CD4-positive, alpha-beta memory T cell (primary cell): ENCODE data around the gene WASL. TPM values are rescaled to one million over a fixed set of nuclear protein-coding genes. Genes with fewer than 3 reads are reported as not detected.
"Not testable (repeated sequence)": the region's sequence is repeated elsewhere in the genome, so short reads cannot be mapped to it uniquely, and the experiment has no call there.

ENCODE experiments used
- CTCF ChIA-PET: fragments of 350-600 bp; sonication (Branson Sonifier 250); formaldehyde crosslinking; loops from one replicate; lab custom pipeline; 2021; ENCODE audit warnings: inconsistent platforms; ENCODE audit not compliant: partially characterized antibody; lab: Charles Lee
- POLR2A ChIA-PET: fragments of 350-600 bp; sonication (Branson Sonifier 250); formaldehyde crosslinking; loops from one replicate; lab custom pipeline; 2021; ENCODE audit not compliant: partially characterized antibody; lab: Charles Lee
- DNase-seq, 5 donors: peaks; one replicate each; pipeline versions ENCODE4 v3.0.0 to v3.0.0-alpha.2; 2020 to 2022; ENCODE audit warnings: mixed read lengths in 1 of 5
- H3K27ac ChIP-seq: one replicate; pipeline ENCODE4 v1.7.0; 2013; ENCODE audit warnings: low read depth, low read length
- H3K27me3 ChIP-seq: 2 replicates; pipeline ENCODE4 v1.7.0; 2013; ENCODE audit warnings: mild to moderate bottlenecking, low read length, moderate library complexity; ENCODE audit not compliant: insufficient read depth
- H3K36me3 ChIP-seq: 2 replicates; pipeline ENCODE4 v1.7.0; 2013; ENCODE audit warnings: mild to moderate bottlenecking, low read length, moderate library complexity; ENCODE audit not compliant: insufficient read depth
- H3K4me1 ChIP-seq: 2 replicates; pipeline ENCODE4 v1.7.0; 2013; ENCODE audit warnings: mild to moderate bottlenecking, low read length, moderate library complexity; ENCODE audit not compliant: insufficient read depth
- H3K4me3 ChIP-seq, 2 donors: one replicate each; pipeline ENCODE4 v1.7.0; 2013; ENCODE audit warnings: low read length in 2 of 2, mild to moderate bottlenecking in 1 of 2
- H3K9me3 ChIP-seq, 2 donors: one replicate each; pipeline ENCODE4 v1.7.0; 2013; ENCODE audit warnings: low read length in 2 of 2, control low read depth in 1 of 2; ENCODE audit not compliant: control insufficient read depth in 1 of 2
- H3K27ac Mint-ChIP-seq, 7 donors: one replicate each; pipeline ENCODE4 v1.8.0; 2020 to 2021; ENCODE audit warnings: mixed read lengths in 7 of 7, mild to moderate bottlenecking in 6 of 7, inconsistent platforms in 3 of 7, moderate library complexity in 3 of 7
- H3K27me3 Mint-ChIP-seq, 2 donors: one replicate each; pipeline ENCODE4 v1.8.0; 2020 to 2021; ENCODE audit warnings: mixed read lengths in 2 of 2
- H3K36me3 Mint-ChIP-seq, 2 donors: one replicate each; pipeline ENCODE4 v1.8.0; 2020 to 2021; ENCODE audit warnings: mixed read lengths in 2 of 2, inconsistent platforms in 1 of 2, mild to moderate bottlenecking in 1 of 2
- H3K4me1 Mint-ChIP-seq, 4 donors: one replicate each; pipeline ENCODE4 v1.8.0; 2020 to 2021; ENCODE audit warnings: mixed read lengths in 4 of 4, mild to moderate bottlenecking in 1 of 4
- H3K4me3 Mint-ChIP-seq, 8 donors: one replicate each; pipeline ENCODE4 v1.8.0; 2020 to 2021; ENCODE audit warnings: mixed read lengths in 8 of 8, mild to moderate bottlenecking in 7 of 8, moderate library complexity in 6 of 8, inconsistent platforms in 3 of 8
- H3K9me3 Mint-ChIP-seq, 8 donors: one replicate each; pipeline ENCODE4 v1.8.0; 2020 to 2021; ENCODE audit warnings: mixed read lengths in 8 of 8, mild to moderate bottlenecking in 5 of 8, inconsistent platforms in 3 of 8, moderate library complexity in 1 of 8
- intact Hi-C: fragments of 100-400 bp; cut with micrococcal nuclease; formaldehyde crosslinking; loops from one replicate; pipeline ENCODE4 v1.15.1; 2023
- polyA plus RNA-seq, 2 donors: library from polyadenylated mRNA; unstranded; fragments of 300-500 nt; fragmentation: Illumina TruSeq; gene quantifications; one replicate each; pipeline ENCODE4 v1.2.3, GENCODE V29; 2021
- total RNA-seq, 2 experiments: library from RNA; stranded (reverse); gene quantifications; one replicate each; pipeline ENCODE4 v1.2.3, GENCODE V29; 2021

WASL gene
- total and polyA plus RNA-seq, 4 experiments from 2014 or later = 1.9 to 13.5 (median 7.8) TPM

- peaks cover 23 to 30% of the 10 kb centered on the region in 2 donors for H3K36me3 Mint-ChIP-seq
- Histone ChIP-seq H3K4me3 (no peak overlapping the region), H3K36me3 (no peaks in the 10 kb centered on the region), H3K4me1 (peaks cover 30% of the 10 kb centered on the region), H3K27ac (no peak overlapping the region), H3K9me3 (no peaks in the 10 kb centered on the region), H3K27me3 (no peaks in the 10 kb centered on the region)
- DNase-seq = no peak
- peaks cover 2 to 32% (median 16%) of the 10 kb centered on the region in 8 donors for H3K9me3 Mint-ChIP-seq
- ChIA-PET POLR2A (no interaction called here), CTCF (no interaction called here)
- peaks cover 33 to 47% (median 39%) of the 10 kb centered on the region in 4 donors for H3K4me1 Mint-ChIP-seq
- intact Hi-C loops = no loop called here
- peak overlapping the region in 2 of 8 donors; percentile 2 to 14 for H3K4me3 Mint-ChIP-seq
- H3K27me3 Mint-ChIP-seq = no peaks in the 10 kb centered on the region
- no peak overlapping the region for H3K27ac Mint-ChIP-seq
Observed at GRCh38 chr7:123738356-123738755, 10.4 kb downstream of the WASL start.

GRCh38 chr7:123737168-123737674 lies 11.6 kb downstream of the WASL start:
- CTCF ChIA-PET = interaction anchor here (0.6 to 1.2 kb wide), 2 partner anchors 16 to 20 kb away, joined by 3 read pairs; no protein-coding TSS in a partner anchor
- H3K27ac ChIP-seq, H3K4me3 ChIP-seq, H3K9me3 ChIP-seq, H3K4me3 Mint-ChIP-seq, H3K27me3 ChIP-seq, DNase-seq, H3K27me3 Mint-ChIP-seq, intact Hi-C loops, H3K36me3 ChIP-seq, H3K27ac Mint-ChIP-seq: not testable (repeated sequence)
- Mint-ChIP-seq H3K9me3 (peaks cover 2 to 40% (median 20%) of the 10 kb centered on the region in 8 donors), H3K36me3 (peaks cover 30 to 40% of the 10 kb centered on the region in 2 donors), H3K4me1 (peaks cover 29 to 48% (median 42%) of the 10 kb centered on the region in 4 donors)
- POLR2A ChIA-PET = interaction anchor here (1.7 kb wide), 1 partner anchor 12 kb away, joined by 8 read pairs; the partner anchor contains the start of gene WASL
- peaks cover 20% of the 10 kb centered on the region for H3K4me1 ChIP-seq

GRCh38 chr7:123735539-123735938 lies 13.3 kb downstream of the WASL start:
- Mint-ChIP-seq H3K9me3 (peaks cover 2 to 49% (median 23%) of the 10 kb centered on the region in 8 donors), H3K4me3 (no peak overlapping the region), H3K4me1 (peaks cover 31 to 58% (median 48%) of the 10 kb centered on the region in 4 donors), H3K27ac (no peak overlapping the region), H3K27me3 (no peaks in the 10 kb centered on the region), H3K36me3 (peaks cover 36 to 51% of the 10 kb centered on the region in 2 donors)
- Histone ChIP-seq H3K27ac (no peak overlapping the region), H3K36me3 (no peaks in the 10 kb centered on the region), H3K4me3 (no peak overlapping the region), H3K9me3 (no peaks in the 10 kb centered on the region), H3K27me3 (no peaks in the 10 kb centered on the region), H3K4me1 (peaks cover 16% of the 10 kb centered on the region)
- DNase-seq = no peak
- intact Hi-C loops = no loop called here
- ChIA-PET CTCF (no interaction called here), POLR2A (no interaction called here)

DNA sequence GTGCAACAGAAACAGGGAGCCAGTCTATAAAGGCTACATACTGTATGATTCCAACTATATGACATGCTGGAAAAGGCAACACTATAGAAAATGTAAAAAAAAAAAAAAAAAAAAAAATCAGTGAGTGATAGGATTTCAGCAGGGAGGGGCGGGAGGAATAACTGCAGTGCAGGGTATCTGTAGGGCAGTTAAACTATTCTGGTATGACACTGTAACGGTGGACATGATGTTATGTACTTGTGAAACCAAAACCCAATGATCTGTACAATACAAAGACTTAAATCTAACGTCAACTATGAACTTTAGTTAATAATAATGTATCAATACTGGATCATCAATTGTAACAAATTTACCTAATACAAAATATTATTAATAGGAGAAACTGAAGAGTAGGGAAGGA lies 14.3 kb downstream of the WASL start:
- Mint-ChIP-seq H3K4me3 (peak overlapping the region in 4 of 8 donors; percentile 4 to 52 (median 34)), H3K36me3 (peaks cover 36 to 51% of the 10 kb centered on the region in 2 donors), H3K4me1 (peaks cover 31 to 57% (median 47%) of the 10 kb centered on the region in 4 donors), H3K9me3 (peaks cover 2 to 49% (median 23%) of the 10 kb centered on the region in 8 donors), H3K27me3 (no peaks in the 10 kb centered on the region), H3K27ac (no peak overlapping the region)
- DNase-seq = no peak
- Histone ChIP-seq H3K4me3 (no peak overlapping the region), H3K9me3 (no peaks in the 10 kb centered on the region), H3K4me1 (peaks cover 13% of the 10 kb centered on the region), H3K27ac (no peak overlapping the region), H3K36me3 (no peaks in the 10 kb centered on the region), H3K27me3 (no peaks in the 10 kb centered on the region)
- POLR2A ChIA-PET = no interaction called here
- CTCF ChIA-PET = interaction anchor here (1.4 kb wide), 1 partner anchor 9 kb away, joined by 3 read pairs; no protein-coding TSS in a partner anchor
- intact Hi-C loops = no loop called here

DNA sequence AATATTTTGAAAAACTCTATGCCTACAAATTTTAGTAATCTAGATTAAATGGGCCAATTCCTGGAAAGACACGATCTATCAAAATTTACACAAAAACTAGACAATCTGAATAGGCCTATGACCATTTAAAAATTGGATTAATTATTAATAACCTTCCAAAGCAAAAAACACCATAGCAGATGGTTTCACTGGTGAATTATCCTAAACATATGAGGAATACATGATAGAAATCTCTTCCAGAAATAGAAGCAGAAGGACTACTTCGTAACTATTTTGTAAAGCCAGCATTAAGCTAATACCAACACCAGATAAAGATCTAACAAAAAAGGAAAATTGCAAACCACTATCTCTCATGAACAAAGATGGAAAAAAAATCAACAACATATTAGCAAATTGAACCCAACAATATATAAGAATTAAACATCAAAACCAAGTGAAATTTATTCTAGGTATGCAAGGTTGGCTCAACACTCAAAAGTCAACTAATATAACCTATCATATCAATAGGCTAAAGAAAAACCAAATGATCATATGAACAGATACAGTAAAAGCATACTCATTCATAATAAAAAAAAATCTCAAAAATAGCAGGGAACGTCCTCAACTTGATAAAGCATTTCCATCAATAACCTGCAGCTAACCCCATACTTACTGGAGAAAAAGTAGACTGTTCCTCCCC lies 16.3 kb downstream of the WASL start:
- peak overlapping the region in 4 of 8 donors; percentile 3 to 43 (median 30) for H3K4me3 Mint-ChIP-seq
- no peak overlapping the region for H3K27ac Mint-ChIP-seq

GRCh38 chr7:123729218-123729578 lies 19.6 kb downstream of the WASL start:
- POLR2A ChIA-PET = interaction anchor here (0.8 kb wide), 1 partner anchor 10 kb away, joined by 3 read pairs; no protein-coding TSS in a partner anchor
- Mint-ChIP-seq H3K36me3 (peaks cover 28 to 45% of the 10 kb centered on the region in 2 donors), H3K4me3 (no peak overlapping the region), H3K27ac (no peak overlapping the region), H3K4me1 (peaks cover 46 to 66% (median 56%) of the 10 kb centered on the region in 4 donors), H3K27me3 (no peaks in the 10 kb centered on the region), H3K9me3 (peaks cover 0 to 26% (median 5%) of the 10 kb centered on the region in 8 donors)
- Histone ChIP-seq H3K9me3 (no peaks in the 10 kb centered on the region), H3K27me3 (no peaks in the 10 kb centered on the region), H3K4me3 (no peak overlapping the region), H3K4me1 (peaks cover 28% of the 10 kb centered on the region), H3K27ac (no peak overlapping the region), H3K36me3 (no peaks in the 10 kb centered on the region)
- CTCF ChIA-PET = interaction anchor here (1.1 kb wide), 1 partner anchor 20 kb away, joined by 3 read pairs; the partner anchor contains the start of gene WASL
- DNase-seq = no peak
- intact Hi-C loops = no loop called here

More for the DNA sequence above, 16.3 kb downstream of the WASL start:
- no peaks in the 10 kb centered on the region for H3K27me3 ChIP-seq
- POLR2A ChIA-PET = no interaction called here
- Mint-ChIP-seq H3K4me1 (peaks cover 34 to 55% (median 47%) of the 10 kb centered on the region in 4 donors), H3K27me3 (no peaks in the 10 kb centered on the region), H3K9me3 (peaks cover 2 to 49% (median 23%) of the 10 kb centered on the region in 8 donors), H3K36me3 (peaks cover 37 to 54% of the 10 kb centered on the region in 2 donors)
- no peak for DNase-seq
- peaks cover 13% of the 10 kb centered on the region for H3K4me1 ChIP-seq
- H3K27ac ChIP-seq = no peak overlapping the region
- CTCF ChIA-PET = no interaction called here
- intact Hi-C loops = no loop called here
- H3K36me3 ChIP-seq = no peaks in the 10 kb centered on the region
- no peak overlapping the region for H3K4me3 ChIP-seq
- H3K9me3 ChIP-seq = no peaks in the 10 kb centered on the region
